HepG2 (cell line): ENCODE measurements around the gene SBSN. TPM values are rescaled to one million over a fixed set of nuclear protein-coding genes. Genes with fewer than 3 reads are reported as not detected.

ENCODE experiments used
- CREM ChIP-seq, 2 experiments: sonication (generic) in 1 of 2; formaldehyde crosslinking in 1 of 2; IDR thresholded peaks; 2 replicates each; pipeline versions ENCODE4 v1.4.0 to v1.6.1; 2016 to 2020; ENCODE audit warnings: antibody characterized with exemption in 1 of 2, mild to moderate bottlenecking in 1 of 2, missing genetic modification reagents in 1 of 2
- EEA1 ChIP-seq: sonication (generic); formaldehyde crosslinking; IDR thresholded peaks from 2 replicates; pipeline ENCODE4 v1.5.1; 2020; ENCODE audit warnings: mild to moderate bottlenecking, missing genetic modification reagents, borderline replicate concordance
- KAT8 ChIP-seq: IDR thresholded peaks from 2 replicates; pipeline ENCODE4 v1.6.1; 2016; ENCODE audit warnings: missing genetic modification reagents, missing compliant biosample characterization
- KDM2A ChIP-seq: sonication (generic); formaldehyde crosslinking; IDR thresholded peaks from 2 replicates; pipeline ENCODE4 v1.4.0; 2020; ENCODE audit warnings: low read depth, missing genetic modification reagents, borderline replicate concordance
- MAF1 ChIP-seq: sonication (generic); formaldehyde crosslinking; IDR thresholded peaks from 2 replicates; pipeline ENCODE4 v1.5.0; 2020; ENCODE audit warnings: missing genetic modification reagents, borderline replicate concordance
- MIER2 ChIP-seq: IDR thresholded peaks from 2 replicates; pipeline ENCODE4 v1.6.1; 2016; ENCODE audit warnings: missing biosample characterization, missing genetic modification reagents
- NCOA1 ChIP-seq: sonication (generic); formaldehyde crosslinking; IDR thresholded peaks from 2 replicates; pipeline ENCODE4 v1.9.0; 2021; ENCODE audit warnings: missing genetic modification reagents
- NCOA5 ChIP-seq: sonication (generic); formaldehyde crosslinking; IDR thresholded peaks from 2 replicates; pipeline ENCODE4 v1.4.0; 2020; ENCODE audit warnings: missing genetic modification reagents
- RFX5 ChIP-seq: IDR thresholded peaks from 2 replicates; pipeline ENCODE4 v1.6.1; 2011; ENCODE audit warnings: low read depth, low read length, improper control_type of control experiment
- SOX13 ChIP-seq, 3 experiments: fragments of 450-650 bp in 1 of 3; sonication (generic) in 1 of 3; formaldehyde crosslinking in 1 of 3; IDR thresholded peaks in 2 of 3; conservative IDR thresholded peaks in 1 of 3; 2 replicates each; pipeline versions ENCODE4 v1.5.0 to v1.6.1; 2016 to 2020; ENCODE audit warnings: antibody characterized with exemption in 1 of 3, mild to moderate bottlenecking in 1 of 3, missing compliant biosample characterization in 1 of 3, missing genetic modification reagents in 1 of 3, moderate library complexity in 1 of 3
- SP1 ChIP-seq, 2 experiments: fragments of 450-650 bp in 1 of 2; sonication (generic) in 1 of 2; formaldehyde crosslinking in 1 of 2; IDR thresholded peaks; 2 replicates each; pipeline versions ENCODE4 v1.4.0 to v1.6.1; 2016 to 2020; ENCODE audit warnings: missing genetic modification reagents in 1 of 2
- SP140L ChIP-seq: sonication (generic); formaldehyde crosslinking; IDR thresholded peaks from 2 replicates; pipeline ENCODE4 v1.4.0; 2020; ENCODE audit warnings: missing genetic modification reagents, borderline replicate concordance
- ZBTB7A ChIP-seq: sonication (generic); formaldehyde crosslinking; IDR thresholded peaks from 2 replicates; pipeline ENCODE4 v1.8.0; 2022; ENCODE audit warnings: mild to moderate bottlenecking, missing genetic modification reagents
- ZFP1 ChIP-seq: IDR thresholded peaks from 2 replicates; pipeline ENCODE4 v1.6.1; 2016
- ZNF296 ChIP-seq: sonication (generic); formaldehyde crosslinking; conservative IDR thresholded peaks from 2 replicates; pipeline ENCODE4 v1.5.0; 2020; ENCODE audit warnings: mild to moderate bottlenecking, missing genetic modification reagents
- ZNF768 ChIP-seq: sonication (generic); formaldehyde crosslinking; IDR thresholded peaks from 2 replicates; pipeline ENCODE4 v1.4.0; 2020; ENCODE audit warnings: missing genetic modification reagents
- ZNF878 ChIP-seq: sonication (generic); formaldehyde crosslinking; IDR thresholded peaks from 2 replicates; pipeline ENCODE4 v1.8.1; 2023; ENCODE audit warnings: mild to moderate bottlenecking, missing genetic modification reagents, moderate library complexity
- ZSCAN30 ChIP-seq: sonication (generic); formaldehyde crosslinking; IDR thresholded peaks from 2 replicates; pipeline ENCODE4 v1.5.0; 2020; ENCODE audit warnings: mild to moderate bottlenecking, missing genetic modification reagents
- polyA plus RNA-seq, 8 experiments: library from polyadenylated mRNA; depleted of rRNA in 3 of 8; stranded (reverse) in 7 of 8; unstranded in 1 of 8; fragments of >200 nt; fragmentation: Illumina TruSeq in 4 of 8; extraction: Trizol in 4 of 8; gene quantifications; 2 replicates each; pipeline versions ENCODE4 v1.2.1 to v1.2.3, GENCODE V29; 2011 to 2016; ENCODE audit warnings: low read depth in 4 of 8, missing spikeins in 1 of 8, mixed read lengths in 1 of 8; ENCODE audit not compliant: insufficient read depth in 1 of 8
- total RNA-seq, 5 experiments: library from RNA; depleted of rRNA; stranded (reverse); fragments of >200 nt; fragmentation: Illumina TruSeq; extraction: Trizol; gene quantifications; 2 replicates each; pipeline ENCODE4 v1.2.3, GENCODE V29; 2016; ENCODE audit warnings: low read depth in 1 of 5
- TF ChIP-seq, protein P1 (sequence below): sonication (generic); formaldehyde crosslinking; IDR thresholded peaks from 2 replicates; pipeline ENCODE4 v1.4.0; 2020; ENCODE audit warnings: missing genetic modification reagents, borderline replicate concordance

Gene SBSN
- total and polyA plus RNA-seq, 2 of the 13 experiments (the other 11 are each of a cell fraction or from before 2014, with no cell fraction given): not detected

DNA sequence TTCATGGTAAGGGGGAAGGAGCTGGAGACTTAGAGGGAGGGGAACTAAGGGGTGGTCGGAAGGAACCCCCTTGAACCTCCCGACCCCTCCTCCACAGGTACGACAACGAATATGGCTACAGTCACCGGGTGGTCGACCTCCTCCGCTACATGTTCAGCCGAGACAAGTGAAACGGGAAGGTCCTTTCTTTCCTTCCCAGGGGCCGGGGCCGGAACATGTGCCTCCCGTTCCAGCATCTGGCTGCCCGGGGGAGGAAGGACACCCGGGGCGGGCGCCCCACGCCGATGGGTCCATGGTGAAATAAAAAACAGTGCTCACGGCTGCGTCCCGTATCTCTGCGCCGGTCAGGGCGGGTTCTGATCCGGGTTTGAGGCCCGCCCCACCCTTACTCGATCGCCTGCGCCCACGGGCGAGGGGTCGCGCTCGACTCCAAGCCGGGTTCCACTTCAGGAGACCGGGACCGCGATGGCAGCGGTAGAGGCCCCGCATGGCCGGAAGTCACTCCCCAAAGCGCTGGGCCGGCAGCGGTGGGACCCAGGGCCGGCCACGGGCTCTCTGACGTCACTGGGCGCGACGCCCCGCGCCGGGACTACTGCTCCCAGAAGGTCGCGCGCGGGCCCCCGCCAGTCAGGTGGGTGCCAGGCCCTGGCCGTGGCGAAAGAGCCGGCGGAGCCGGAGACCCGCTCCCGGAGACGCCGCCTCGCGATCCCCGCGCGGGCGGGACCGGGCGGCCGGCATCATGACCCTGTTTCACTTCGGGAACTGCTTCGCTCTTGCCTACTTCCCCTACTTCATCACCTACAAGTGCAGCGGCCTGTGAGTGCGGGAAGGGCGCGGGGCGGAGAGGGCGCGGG, 17.1 kb upstream of the SBSN start, which contains the start of gene TMEM147 (continued):
- TF ChIP-seq ZBTB7A: 0 out of 2 replicates have a peak, but pooled peaks have one; percentile 17
- TF ChIP-seq ZNF296: no peak; the same call in 1 of the 2 replicates
- TF ChIP-seq KDM2A (CRISPR knock-in tag): peak; percentile 80
- TF ChIP-seq MAF1 (CRISPR knock-in tag): 0 out of 2 replicates have a peak, but pooled peaks have one; percentile 41
- peak; percentile 92 for TF ChIP-seq CREM (IDR thresholded peaks at IDR 0.05)
- TF ChIP-seq CREM (CRISPR knock-in tag; IDR thresholded peaks at IDR 0.05): peak; percentile 85
- no peak for TF ChIP-seq SP1 (IDR thresholded peaks at IDR 0.05)
- TF ChIP-seq SP1 (CRISPR knock-in tag; IDR thresholded peaks at IDR 0.05): peak; percentile 62; the same call in 1 of the 2 replicates
- no peak for TF ChIP-seq EEA1
- 0 out of 2 replicates have a peak, but pooled peaks have one; percentile 22 for TF ChIP-seq ZFP1 (CRISPR knock-in tag)
- TF ChIP-seq RFX5: peak; percentile 74; the same call in 1 of the 2 replicates
- TF ChIP-seq, protein P1, sequence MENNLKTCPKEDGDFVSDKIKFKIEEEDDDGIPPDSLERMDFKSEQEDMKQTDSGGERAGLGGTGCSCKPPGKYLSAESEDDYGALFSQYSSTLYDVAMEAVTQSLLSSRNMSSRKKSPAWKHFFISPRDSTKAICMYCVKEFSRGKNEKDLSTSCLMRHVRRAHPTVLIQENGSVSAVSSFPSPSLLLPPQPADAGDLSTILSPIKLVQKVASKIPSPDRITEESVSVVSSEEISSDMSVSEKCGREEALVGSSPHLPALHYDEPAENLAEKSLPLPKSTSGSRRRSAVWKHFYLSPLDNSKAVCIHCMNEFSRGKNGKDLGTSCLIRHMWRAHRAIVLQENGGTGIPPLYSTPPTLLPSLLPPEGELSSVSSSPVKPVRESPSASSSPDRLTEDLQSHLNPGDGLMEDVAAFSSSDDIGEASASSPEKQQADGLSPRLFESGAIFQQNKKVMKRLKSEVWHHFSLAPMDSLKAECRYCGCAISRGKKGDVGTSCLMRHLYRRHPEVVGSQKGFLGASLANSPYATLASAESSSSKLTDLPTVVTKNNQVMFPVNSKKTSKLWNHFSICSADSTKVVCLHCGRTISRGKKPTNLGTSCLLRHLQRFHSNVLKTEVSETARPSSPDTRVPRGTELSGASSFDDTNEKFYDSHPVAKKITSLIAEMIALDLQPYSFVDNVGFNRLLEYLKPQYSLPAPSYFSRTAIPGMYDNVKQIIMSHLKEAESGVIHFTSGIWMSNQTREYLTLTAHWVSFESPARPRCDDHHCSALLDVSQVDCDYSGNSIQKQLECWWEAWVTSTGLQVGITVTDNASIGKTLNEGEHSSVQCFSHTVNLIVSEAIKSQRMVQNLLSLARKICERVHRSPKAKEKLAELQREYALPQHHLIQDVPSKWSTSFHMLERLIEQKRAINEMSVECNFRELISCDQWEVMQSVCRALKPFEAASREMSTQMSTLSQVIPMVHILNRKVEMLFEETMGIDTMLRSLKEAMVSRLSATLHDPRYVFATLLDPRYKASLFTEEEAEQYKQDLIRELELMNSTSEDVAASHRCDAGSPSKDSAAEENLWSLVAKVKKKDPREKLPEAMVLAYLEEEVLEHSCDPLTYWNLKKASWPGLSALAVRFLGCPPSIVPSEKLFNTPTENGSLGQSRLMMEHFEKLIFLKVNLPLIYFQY (CRISPR knock-in tag): no peak
- TF ChIP-seq KAT8 (CRISPR knock-in tag): peak; percentile 92
- no peak for TF ChIP-seq NCOA5 (CRISPR knock-in tag)
- peak; percentile 68 for TF ChIP-seq ZNF768 (CRISPR knock-in tag)
- 0 out of 2 replicates have a peak, but pooled peaks have one; percentile 38 for TF ChIP-seq ZNF878 (CRISPR knock-in tag)
- no peak for TF ChIP-seq NCOA1
- TF ChIP-seq ZSCAN30 (CRISPR knock-in tag): no peak
- no peak for TF ChIP-seq SOX13 (IDR thresholded peaks at IDR 0.05)
- TF ChIP-seq SOX13 (CRISPR knock-in tag; conservative IDR thresholded peaks at IDR 0.05 in 1 of 2, IDR thresholded peaks at IDR 0.05 in 1 of 2): 0 out of 4 replicates have a peak, but pooled peaks of 1 of the 2 experiments have one; percentile 13
- no peak for TF ChIP-seq SP140L (CRISPR knock-in tag)
- TF ChIP-seq MIER2 (CRISPR knock-in tag): no peak
